HPDE6-E6E7 (cell line): ENCODE measurements around the gene GHRL.

Experiments used
- DNase-seq: peaks from one replicate; pipeline ENCODE4 v3.0.0; 2011; ENCODE audit warnings: missing footprints; ENCODE audit errors: extremely low spot score

GHRL gene

DNA sequence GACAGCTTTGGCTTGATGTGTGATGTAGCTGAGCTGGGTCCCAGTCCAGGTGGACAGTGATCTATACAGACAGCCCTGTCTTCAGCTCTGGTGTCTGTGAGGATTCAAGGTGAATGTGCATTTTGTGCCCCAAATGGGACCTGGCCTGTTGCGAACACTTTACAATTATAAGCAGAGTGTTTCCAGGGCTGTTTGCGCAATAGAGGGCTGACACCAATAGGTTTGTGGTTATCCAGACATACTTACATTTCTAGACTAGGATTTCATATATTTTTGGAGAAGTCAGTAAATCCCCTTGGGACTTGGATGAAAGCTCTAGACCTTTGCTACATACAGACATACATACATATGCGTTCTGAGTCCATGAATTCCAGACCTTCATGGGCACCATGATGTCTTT is 48.7 kb downstream of the GHRL start:
- DNase-seq = no peak

DNA sequence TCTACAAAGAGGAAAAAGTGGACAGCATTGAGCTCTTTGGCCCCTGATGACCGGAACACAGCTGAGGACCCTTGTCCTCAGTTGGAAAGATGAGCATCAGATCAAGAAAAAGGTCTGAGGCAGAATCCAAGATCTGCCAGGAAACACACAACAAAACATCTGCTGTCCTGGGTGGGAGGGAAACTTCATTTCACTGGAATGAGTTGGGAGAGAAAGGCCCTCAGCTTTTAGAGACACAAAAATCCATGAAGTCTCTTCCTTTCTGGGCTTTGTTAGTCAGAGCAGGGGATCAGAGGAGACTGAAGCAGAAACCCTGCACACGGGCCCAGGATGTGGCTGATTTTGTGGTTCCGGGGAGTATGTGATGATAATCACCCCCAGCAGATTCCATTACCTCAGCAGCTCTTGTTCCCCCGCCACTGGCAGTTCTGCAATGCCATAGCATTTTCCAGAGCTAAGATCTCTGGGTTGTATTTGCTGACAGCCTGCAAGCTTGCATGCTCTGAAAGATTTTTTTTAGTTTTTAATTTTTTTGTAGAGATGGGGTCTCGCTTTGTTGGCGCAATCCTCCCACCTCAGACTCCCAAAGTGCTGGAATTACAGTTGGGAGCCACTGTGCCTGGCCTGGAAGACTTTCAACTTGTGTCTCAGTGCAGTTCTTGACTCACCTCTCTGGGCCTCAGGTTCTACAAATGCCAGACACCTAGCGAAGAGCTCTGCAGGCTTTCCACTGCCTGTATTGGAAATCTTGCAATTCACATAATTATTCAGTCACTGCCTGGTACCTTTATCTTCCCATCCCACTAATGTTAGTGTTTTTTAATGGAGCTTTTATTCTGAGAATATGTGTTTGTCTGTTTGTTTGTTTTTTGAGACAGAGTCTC is 50.3 kb downstream of the GHRL start:
- DNase-seq = no peak

DNA sequence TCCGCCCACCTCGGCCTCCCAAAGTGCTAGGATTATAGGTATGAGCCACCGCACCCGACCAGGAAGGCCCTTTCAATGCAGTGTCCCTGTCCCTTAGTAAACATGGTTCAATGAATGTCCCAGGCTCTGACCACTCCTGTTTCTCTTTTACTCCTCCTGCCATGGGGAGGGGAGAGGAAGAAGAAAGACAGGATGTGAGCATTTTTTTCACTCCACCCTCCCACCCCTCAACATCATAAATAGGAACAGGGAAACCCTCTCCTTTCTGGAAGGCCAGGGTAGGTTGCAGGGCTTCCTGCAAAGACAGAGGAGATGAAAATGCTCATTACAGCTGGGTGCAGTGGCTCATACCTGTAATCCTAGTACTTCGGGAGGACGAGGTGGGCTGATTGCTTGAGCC is 51.9 kb downstream of the GHRL start:
- DNase-seq = no peak

DNA sequence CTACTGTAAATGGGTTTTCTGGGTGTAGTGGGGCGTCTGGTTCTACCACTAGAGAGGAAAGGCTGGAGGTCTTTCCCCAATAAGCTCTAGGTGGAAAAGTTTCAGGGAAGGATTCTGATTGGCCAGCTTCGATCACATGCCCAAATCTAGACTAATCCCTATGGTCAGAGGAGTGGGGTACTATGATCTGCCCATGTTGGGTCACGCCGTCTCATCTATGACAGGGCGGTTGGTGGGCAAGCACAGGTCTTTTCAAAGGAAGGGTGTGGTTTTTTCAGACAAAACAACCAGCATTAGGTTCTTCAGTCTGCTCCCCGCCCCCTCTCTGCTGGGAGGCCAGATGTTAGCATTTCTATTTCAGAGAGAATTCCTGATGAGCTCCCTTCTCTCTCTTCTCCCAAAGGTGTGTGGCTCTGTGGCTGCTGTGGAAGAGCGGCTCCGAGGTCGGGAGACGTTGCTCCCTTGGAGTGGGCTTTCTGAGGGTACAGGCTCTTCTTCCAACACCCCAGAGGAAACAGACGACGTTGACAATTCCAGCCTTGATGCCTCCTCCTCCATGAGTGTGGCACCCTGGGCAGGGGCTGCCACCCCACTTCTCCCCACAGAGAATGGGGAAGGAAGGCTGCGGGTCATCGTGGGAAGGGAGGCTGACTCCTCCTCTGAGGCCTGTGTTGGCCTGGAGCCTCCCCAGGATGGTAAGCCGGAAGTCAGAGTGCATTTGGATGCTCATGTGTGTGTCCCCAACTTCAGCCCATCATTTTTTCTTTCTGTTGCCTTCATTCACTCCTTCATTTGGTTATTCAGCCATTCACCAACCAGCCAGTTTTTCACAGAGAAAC is 54.2 kb downstream of the GHRL start:
- DNase-seq = no peak
